HG03060 (cell line): Measurements from ENCODE around the gene SMIM35.
A peak's percentile ranks its signal among the peaks of the same experiment; 100 is the strongest.
"Not testable (repeated sequence)": the region's sequence is repeated elsewhere in the genome, so short reads cannot be mapped to it uniquely, and the experiment has no call there.

Source experiments
- ATAC-seq: cut with Tn5 transposase; IDR thresholded peaks from one replicate; pipeline ENCODE4 v1.9.1; 2021; ENCODE audit warnings: low read depth, moderate number of reproducible peaks; ENCODE audit not compliant: unreplicated experiment

The SMIM35 gene

DNA sequence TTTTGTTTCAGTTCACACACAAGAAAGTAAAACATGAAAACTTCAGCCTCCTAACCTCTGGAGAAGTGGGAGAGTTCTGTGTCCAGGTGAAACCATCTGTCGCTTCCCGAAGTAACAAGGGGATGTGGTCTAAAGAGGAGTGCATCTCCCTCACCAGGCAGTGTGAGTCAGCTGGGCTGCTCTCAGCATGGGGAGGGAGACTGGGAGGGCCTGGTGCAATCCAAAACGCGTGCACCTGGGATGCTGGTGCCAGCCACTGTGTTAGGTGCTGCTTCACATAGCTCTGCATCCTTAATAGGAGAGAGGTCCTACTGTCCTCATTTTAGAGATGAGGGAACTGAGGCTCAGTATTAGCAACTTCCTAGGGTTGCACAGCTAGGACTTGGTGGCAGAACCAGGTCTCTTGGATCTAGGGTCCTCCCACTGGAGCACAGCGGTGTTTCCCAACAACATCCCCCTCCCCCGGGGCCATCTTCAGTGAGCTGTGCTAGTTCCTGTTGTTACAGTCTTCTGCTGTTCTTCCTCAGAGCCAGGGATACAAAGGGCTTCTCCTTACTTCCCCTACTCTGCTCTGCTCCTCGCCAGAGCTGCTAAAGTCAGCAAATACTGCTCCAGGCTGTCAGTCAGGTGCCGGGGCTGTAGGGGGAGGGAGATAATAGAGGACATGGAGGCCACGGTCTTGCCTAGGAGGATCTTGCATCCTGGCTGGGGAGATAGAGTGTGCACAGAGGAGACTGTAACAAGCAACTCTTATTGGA is 92.6 kb downstream of the SMIM35 start:
- ATAC-seq, result no peak

DNA sequence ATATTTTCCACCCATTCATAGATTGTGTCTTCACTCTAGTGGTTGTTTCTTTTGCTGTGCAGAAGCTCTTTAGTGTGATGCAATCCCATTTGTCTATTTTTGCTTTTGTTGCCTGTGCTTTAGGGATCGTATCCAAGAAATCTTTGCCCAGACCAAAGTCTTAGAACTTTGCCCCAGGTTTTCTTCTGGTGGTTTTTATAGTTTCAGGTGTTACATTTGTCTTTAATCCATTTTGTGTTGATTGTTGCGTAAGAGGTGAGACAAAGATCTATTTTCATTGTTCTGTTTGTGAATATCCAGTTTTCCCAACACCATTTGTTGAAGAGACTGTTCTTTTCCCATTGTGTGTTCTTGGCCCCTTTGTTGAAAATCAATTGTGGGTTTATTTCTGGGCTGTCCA is 94.1 kb downstream of the SMIM35 start:
- no peak for ATAC-seq

DNA sequence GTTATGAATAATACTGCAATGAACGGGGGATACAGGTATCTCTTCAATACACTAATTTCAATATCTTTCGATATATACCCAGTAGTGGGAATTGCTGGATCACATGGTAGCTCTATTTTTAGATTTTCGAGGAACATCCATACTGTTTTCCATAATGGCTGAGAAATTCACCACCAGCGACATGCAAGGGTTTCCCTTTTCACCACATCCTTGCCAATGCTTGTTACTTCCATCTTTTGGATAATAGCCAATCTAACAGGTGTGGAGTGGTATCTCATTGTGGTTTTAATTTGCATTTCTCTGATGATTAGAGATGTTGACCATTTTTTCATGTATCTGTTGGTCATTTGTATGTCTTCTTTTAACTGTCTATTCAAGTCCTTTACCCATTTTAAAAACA is 94.6 kb downstream of the SMIM35 start:
- ATAC-seq, result no peak

DNA sequence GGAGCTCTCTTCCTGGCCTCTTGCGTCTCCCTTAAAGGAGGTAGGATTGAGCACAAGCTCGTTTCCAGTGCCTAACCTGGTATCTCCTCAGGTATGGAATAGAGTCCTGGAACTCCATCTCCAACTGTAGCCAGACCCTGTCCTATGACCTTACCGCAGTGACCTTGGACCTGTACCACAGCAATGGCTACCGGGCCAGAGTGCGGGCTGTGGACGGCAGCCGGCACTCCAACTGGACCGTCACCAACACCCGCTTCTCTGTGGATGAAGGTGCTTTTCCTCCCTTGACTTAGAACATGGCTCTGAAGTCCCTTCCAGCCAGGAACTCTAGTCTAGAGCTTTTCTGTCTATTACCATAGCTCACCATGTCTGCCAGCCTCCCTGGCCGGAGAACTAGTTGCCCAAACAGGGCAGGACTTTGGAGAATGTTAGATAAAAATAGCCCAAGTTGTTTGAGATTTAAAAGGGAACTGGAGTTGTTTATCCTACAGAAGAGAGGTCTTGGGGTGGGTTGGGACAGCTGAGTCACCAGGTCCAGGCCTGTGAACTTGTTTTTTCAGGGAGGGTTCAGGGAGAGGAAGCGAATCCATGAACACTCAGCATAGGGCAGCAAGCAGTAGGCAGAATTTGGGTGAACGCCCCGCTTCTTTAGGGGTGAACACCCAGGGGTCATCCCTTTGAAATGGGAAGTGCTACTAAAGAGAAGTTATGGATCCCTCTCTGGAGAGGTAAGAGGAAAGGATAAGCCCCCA is 97.2 kb downstream of the SMIM35 start:
- ATAC-seq, result no peak

DNA sequence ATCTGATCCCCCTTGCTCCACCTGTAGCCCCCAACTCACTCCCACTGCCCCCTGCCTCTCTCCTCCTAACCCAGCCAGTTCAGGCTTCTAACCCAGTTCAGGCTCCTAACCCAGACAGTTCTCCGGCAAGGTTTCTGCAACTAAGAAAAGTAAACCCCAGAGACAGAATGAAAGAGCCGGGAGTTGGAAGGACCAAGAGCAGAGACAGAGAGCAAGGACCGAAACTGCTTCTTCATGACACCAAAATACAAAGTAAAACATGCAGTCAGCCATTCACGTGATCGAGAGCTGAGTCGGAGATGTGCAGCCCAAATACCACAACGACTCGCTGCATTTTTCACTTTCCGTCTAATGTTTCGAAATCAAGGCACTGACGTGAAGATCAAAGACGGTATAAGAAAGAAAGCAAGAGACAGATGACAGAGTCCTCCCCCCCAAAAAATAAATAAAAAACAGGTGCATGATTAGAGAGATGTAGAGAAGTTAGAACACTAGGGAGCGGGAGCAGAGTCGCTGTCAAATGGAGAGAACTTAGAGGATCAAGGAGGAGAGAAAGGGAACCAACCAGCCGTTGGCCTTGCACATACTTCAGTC is 99.7 kb downstream of the SMIM35 start:
- ATAC-seq, result no peak

DNA sequence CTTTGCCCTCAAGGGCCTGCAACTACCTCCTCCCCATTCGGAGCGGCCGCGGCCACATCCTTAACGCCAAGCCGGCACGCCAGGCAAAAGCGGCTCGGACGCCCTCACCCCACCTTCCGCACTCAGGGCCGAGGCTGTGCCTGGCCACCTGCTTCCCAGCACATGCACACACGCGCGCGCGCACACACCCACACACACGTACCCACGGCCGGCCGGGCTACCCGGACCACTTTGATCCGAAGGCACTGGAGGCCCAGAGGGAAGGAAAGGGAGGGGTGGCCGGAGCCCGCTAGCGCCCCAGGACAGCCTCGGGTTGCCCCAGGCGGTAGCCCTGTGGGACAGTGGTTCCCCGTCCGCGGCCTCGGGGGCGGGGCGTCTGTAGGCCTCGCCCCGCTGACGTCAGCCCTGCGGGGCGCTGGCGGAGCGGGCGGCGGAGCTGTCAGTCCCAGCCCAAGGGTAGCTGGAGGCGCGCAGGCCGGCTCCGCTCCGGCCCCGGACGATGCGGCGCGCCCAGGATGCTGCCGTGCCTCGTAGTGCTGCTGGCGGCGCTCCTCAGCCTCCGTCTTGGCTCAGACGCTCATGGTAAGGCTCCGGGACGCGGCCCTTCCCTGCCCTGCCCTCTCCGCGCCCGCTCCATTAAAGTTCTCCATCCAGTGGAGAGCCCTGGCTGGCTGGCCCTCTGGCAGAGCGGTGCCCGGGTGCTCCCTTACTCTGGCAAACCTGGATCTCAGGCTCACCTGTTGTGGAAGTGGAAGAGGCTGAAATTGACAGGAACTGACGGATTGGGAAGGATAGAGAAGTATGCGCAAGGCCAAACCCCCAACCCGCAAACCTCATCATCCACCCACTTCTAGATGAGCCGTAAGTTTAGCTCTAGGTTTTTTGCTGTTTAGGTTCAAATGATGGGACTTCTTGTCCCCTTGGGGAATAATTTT is 100.5 kb downstream of the SMIM35 start, which contains the start of gene IL10RA:
Gene IL10RA (plus strand): TSS at position 442 of the 935 bp plus-strand sequence. CDS start 74 bp downstream, at position 516.
- ATAC-seq, result peak; percentile 66

DNA sequence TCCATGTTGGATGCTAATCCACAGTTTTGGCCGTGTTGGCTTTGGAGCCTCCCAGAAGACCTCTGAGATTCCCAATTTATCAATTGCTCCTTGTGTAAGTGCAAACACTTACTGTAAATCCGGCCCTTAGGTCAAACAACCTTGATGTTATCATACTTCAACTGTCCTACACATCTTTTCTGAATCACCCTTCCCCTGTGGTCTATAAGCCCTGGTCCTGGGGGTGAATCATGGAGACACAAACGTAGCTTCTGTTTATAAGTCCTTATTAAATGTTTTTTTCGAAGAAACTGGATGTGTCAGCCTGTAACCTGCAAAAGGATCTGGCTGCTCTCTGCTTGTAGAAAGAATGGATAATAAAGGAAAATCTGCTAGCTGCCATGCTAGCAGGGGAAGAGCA is 102.3 kb downstream of the SMIM35 start:
- no peak for ATAC-seq

DNA sequence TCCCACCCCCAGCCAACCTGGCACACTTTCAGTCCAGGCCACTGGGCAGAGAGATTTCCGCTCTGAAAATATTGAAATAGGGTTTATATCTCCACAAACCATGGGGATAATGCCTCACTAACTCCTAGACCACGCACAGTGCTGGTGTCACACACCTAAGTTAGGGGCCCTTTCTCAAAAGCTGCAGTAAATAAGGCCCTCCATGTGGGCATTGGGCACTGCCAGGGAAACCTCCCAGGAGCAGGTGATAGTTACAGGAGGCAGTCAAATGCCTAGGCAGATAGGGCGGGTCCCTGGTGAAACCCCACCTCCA is 103.6 kb downstream of the SMIM35 start:
- ATAC-seq, result no peak

DNA sequence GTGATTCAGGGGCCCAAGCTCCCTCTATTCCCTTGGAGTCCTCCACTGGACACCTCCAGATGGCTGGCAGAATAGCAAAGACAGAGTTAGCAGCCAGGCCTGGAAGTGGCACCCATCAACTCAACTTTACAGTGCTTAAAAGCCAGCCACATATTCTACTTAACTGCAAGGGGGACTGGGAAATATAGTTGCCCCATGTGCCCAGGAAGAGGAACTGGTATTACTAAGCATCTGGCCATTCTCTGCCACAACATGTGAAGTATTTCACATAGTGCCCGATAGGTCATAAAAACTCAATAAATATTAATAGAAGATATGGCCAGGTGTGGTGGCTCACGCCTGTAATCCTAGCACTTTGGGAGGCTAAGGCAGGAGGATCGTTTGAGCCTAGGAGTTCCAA is 106.0 kb downstream of the SMIM35 start:
- no peak for ATAC-seq

DNA sequence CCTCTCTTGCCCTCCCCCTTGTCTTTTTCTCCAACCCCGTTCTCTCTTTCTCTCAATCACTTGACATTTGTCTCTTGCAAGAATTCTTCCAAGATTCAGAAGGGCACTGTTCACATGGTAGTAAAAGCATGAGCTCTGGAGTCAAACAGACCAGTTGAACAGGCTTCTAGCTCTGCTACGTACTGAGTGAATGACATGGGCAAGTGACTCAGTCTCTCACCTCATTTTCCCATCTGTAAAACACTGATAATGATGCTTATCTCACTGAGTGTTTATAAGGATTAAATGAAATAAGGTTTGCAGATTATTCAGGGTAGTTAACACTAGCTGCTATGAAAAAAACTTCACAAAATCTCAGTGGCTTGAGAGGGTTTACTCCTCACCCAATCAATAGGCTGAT is 106.5 kb downstream of the SMIM35 start:
- no peak for ATAC-seq

DNA sequence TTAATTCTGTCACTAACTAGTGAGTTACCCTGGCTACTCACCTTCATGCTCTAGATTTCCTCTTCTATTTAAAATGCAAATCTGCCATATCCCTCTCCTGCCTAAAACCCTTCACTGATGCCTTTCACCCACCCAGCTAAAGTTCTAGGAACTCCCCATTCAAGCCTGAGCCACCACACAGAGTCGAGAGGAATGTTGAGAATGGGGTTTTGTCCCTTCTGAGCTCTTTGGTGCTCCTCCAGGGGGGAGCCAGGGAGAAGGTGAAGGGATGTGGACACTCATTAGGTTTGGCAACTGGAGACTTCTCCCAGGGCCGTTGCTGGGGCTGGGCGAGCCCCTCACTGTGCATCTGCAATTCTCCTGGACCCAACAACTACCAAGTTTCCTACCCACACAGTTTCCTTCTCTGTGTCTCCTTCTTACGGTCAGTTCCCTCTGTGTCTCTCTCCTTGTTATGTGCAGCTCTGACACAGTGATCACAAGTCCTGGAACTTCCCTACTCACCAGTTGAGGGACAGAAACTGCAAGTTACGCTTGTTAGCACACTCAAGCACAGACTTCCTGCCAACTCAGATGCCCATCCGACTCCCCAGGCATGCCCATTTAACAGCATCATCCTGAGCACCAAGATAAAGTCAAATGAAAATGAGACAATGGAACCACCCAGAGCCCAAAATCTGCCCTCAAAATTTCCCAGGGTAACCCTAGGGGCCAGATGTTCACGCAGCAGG is 107.1 kb downstream of the SMIM35 start:
- ATAC-seq, result no peak

DNA sequence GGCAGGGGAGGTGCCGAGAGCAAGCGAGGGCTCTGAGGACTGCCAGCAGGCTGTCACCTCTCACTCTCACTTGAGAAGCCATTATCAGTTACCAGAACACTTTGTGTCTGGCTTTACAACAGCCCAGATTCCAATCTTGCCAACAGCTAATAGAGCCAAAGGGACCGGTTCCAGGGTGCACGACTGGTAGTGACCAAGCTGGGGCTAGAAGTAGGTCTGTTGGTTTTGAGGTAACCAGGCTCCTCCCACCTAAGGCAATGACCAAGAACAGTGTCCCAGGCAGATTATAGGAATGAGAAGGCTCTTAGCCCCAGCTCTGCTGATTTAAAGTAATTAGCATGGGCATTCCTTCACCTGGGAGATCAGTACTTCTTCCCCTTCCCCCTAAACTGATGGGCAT is 107.8 kb downstream of the SMIM35 start:
- ATAC-seq, result no peak

DNA sequence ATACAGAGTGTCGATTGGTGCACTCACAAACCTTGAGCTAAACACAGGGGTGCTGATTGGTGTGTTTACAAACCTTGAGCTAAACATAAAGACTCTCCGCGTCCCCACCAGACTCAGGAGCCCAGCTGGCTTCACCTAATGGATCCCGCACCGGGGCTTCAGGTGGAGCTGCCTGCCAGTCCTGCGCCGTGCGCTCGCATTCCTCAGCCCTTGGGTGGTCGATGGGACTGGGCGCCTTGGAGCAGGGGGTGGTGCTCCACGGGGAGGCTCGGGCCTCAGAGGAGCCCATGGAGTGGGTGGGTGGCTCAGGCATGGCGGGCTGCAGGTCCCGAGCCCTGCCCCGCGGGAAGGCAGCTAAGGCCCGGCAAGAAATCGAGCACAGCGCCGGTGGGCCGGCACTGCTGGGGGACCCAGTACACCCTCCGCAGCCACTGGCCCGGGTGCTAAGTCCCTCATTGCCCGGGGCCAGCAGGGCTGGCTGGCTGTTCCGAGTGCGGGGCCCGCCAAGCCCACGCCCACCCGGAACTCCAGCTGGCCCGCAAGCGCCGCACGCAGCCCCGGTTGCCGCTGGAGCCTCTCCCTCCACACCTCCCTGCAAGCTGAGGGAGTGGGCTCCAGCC is 108.4 kb downstream of the SMIM35 start:
- ATAC-seq, result not testable (repeated sequence)

DNA sequence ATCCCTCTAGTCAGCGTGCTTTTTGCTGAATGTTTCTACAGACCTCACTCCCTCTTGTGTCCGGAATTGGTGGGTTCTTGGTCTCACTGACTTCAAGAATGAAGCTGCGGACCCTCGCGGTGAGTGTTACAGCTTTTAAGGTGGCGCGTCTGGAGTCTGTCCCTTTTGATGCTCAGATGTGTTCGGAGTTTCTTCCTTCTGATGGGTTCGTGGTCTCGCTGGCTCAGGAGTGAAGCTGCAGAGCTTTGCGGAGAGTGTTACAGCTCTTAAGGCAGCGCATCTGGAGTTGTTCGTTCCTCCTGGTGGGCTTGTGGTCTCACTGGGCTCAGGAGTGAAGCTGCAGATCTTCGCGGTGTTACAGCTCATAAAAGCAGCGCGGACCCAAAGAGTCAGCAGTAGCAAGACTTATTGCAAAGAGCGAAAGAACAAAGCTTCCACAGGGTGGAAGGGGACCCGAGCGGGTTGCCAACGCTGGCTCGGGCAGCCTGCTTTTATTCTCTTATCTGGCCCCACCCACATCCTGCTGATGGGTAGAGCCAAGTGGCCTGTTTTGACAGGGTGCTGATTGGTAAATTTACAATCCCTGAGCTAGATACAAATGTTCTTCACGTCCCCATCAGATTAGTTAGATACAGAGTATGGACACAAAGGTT is 109.0 kb downstream of the SMIM35 start:
- ATAC-seq, result not testable (repeated sequence)

DNA sequence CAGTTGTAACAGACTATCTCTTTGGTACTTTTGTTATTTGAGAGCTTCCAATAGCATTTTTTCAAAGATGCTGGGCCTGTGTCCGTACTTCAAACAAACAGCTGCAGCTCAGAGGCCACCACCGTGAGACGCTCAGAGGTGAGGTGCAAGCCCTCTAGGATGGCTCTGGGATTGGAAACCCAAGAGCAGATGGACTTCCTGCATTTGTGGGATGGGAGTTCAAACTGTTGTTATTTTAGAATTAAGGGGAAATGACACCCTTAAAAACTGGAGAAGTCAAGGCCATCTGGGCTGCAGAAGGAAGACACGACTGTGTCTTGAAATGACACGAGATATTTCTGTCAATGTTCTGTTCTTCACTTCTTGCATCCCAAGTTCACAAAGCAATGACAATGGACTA is 109.7 kb downstream of the SMIM35 start:
- ATAC-seq, result no peak

DNA sequence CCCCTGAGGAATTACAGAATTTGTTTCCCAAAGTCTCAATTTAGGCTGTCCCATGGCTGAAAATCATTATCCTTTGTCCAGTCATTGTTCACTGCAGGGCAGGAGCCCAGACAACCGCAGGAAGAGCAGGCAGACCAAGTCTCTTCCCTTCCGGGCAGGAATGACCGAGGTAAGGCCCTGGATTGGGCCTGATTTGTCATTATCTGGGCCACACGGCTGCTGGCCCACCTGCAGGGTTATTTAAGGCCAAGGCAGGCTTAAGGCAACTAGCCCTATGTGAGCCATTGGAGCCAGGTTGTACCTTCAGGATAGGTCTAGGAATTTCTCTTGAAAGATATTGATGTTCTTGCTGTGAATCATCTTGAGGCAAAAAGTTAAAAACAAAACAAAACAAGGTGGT is 110.3 kb downstream of the SMIM35 start:
- no peak for ATAC-seq

DNA sequence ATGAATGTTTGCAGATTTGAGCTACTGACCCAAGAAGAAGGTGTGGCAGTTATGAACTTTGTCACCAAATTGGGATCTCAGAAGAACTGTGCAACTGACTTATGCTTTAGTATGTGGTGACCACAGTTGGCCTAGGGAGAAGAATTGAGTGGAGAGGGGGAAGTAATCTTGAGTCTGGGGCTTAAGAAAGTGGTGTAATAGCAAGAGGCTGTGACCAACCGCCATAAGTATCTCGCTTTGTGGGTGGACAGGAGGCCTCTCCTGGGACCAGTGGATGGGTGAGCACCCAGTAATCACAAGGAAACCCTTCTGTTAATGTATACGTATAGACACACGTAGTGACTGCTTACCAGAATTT is 113.3 kb downstream of the SMIM35 start:
- no peak for ATAC-seq

DNA sequence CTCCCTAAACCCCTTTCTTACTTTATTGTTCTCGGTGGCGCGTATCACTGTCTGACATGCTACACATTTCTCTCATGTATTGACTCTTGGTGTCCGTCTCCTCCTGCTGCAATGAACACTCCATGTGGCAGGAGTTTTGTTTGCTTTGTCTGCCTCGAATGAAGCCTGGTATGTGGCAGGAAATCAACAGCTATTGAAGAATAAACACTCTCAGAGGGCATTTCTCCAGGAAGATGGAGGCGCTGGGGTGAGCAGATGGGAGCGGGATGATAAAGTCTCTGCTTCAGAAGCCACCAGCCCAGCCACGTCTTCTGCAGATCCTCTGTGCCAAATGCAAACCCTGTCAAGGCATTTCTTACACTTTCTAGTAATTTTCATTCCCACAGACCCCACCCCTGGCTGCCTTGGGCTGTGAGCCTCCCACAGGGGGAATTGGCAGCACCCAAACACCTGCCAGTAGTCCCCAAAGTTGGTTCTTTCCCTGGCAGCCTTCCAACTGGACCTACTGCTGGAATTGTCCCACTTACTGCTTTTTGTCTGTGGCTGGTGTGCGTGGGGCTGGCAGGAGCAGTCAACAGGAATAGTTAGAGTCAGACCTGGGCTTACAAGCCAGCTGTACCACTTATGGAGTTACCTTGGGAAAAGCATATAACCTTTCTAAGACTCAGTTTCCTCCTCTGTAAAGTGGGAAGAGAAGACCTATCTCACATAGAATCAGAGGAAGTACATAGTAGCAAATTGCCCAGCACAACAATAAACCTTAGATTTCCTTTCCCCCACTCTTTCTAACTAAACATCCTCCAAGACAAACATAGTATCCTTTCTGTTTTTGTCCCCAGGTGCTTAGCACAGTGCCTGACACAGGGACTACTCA is 113.9 kb downstream of the SMIM35 start:
- ATAC-seq, result no peak
